Duodenal mucosa (tissue), 2 donors: ENCODE measurements around the gene ZNF367.

ENCODE experiments used
- H3K27ac ChIP-seq: one replicate; pipeline ENCODE4 v1.7.0; 2013; ENCODE audit warnings: low read depth, low read length
- H3K27me3 ChIP-seq, 2 donors: one replicate each; pipeline ENCODE4 v1.7.0; 2013; ENCODE audit warnings: low read length in 2 of 2, control low read depth in 1 of 2; ENCODE audit not compliant: insufficient read depth in 2 of 2, control insufficient read depth in 1 of 2
- H3K36me3 ChIP-seq, 2 donors: one replicate each; pipeline ENCODE4 v1.7.0; 2013; ENCODE audit warnings: low read length in 2 of 2, control low read depth in 1 of 2; ENCODE audit not compliant: insufficient read depth in 2 of 2, control insufficient read depth in 1 of 2
- H3K4me1 ChIP-seq, 2 donors: one replicate each; pipeline ENCODE4 v1.7.0; 2013; ENCODE audit warnings: low read length in 2 of 2, control low read depth in 1 of 2; ENCODE audit not compliant: insufficient read depth in 2 of 2, control insufficient read depth in 1 of 2
- H3K4me3 ChIP-seq, 2 donors: one replicate each; pipeline ENCODE4 v1.7.0; 2013; ENCODE audit warnings: low read length in 2 of 2, low read depth in 1 of 2
- H3K9ac ChIP-seq, 2 donors: one replicate each; pipeline ENCODE4 v1.7.0; 2013; ENCODE audit warnings: low read length in 2 of 2, low read depth in 1 of 2
- H3K9me3 ChIP-seq, 2 donors: one replicate each; pipeline ENCODE4 v1.7.0; 2013; ENCODE audit warnings: low read length in 2 of 2, control low read depth in 1 of 2; ENCODE audit not compliant: control insufficient read depth in 1 of 2

Gene ZNF367

DNA sequence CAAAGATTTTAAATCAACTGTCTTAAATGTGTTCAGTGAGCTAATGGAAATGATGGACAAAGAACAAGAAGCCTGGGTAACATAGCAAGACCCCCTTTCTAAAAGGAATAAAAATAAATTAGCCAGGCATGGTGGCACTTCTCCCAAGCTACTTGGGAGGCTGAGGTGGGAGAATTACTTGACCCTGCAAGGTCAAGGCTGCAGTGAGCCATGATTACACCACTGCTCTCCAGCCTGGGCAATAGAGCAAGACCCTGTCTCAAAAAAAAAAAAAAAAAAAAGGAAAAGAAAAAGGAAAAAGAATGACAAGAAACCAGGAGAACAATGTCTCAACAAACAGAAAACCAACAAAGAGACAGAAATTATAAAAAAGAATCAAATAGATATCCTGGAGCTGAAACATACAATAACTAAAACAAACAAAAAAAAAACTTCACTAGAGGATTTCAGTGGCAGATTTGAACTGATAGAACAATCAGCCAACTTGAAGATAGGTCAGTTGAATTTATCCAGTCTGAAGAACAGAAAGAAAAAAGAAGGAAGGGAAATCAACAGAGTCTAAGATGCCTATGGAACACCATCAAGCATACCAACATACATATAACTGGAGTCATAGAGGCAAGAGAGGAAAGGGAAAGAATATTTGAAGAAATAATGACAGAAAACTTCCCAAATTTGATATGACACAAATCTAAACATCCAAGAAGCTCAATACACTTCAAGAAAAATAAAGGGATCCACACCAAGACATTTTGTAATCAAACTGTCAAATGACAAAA is 17.8 kb downstream of the ZNF367 start:
- Histone ChIP-seq H3K4me1 (no peaks in the 10 kb centered on the region), H3K27me3 (no peaks in the 10 kb centered on the region), H3K4me3 (no peak overlapping the region), H3K9me3 (peaks cover 0 to 3% of the 10 kb centered on the region in 2 donors), H3K36me3 (no peaks in the 10 kb centered on the region), H3K27ac (no peak overlapping the region), H3K9ac (no peak overlapping the region)

DNA sequence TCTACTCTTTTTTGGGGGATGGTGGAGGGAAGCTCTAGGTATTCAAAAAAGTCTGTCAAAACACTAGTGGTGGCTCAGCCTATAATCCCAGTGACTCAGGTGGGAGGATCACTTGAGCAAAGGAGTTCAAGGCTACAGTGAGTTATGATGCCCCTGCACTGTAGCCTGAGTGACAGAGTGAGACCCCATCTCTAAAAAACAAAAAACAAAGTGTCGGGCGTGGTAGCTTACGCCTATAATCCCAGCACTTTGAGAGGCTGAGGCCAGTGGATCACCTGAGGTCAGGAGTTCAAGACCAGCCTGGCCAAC is 18.9 kb downstream of the ZNF367 start:
- Histone ChIP-seq H3K27me3 (no peaks in the 10 kb centered on the region), H3K9me3 (peaks cover 0 to 3% of the 10 kb centered on the region in 2 donors), H3K27ac (no peak overlapping the region), H3K4me3 (no peak overlapping the region), H3K4me1 (no peaks in the 10 kb centered on the region), H3K9ac (no peak overlapping the region), H3K36me3 (no peaks in the 10 kb centered on the region)

DNA sequence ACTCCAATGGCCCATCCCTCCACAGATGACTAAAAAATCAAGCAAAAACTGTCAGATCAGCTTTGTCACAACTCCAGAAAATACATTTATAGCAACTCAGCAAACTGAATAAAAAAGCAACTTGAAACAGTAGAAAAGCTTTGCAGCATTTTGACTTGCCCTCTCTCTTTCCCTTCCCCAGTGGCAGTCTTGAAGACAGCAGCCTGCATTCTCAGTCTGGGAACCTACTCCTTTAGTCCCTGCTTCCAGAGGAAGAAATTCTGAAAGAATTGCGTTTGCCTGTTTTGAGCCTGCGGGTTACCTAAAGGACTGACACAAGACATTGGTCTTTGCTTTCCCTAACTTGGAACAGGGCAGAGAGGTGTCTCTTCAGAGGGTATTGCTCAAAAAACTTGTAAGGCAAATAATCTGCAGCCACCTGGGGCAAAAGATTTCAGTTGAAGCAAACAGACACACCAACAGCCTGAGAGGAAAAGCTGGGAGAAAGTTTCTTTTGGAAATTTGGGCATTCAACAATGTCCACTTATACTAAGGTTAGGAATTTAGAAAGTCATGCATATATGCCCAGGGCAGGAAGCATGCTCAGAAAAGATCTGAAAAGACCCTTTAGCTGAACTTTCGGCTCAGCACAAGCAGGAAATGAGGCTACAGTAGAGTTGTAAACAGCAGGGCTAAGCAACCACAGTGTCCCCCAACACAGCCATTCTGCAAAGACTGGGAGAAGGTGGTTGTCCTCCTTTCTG is 19.4 kb downstream of the ZNF367 start:
- peaks cover 0 to 3% of the 10 kb centered on the region in 2 donors for H3K9me3 ChIP-seq
- H3K4me3 ChIP-seq: no peak overlapping the region
- H3K36me3 ChIP-seq: no peaks in the 10 kb centered on the region
- no peak overlapping the region for H3K27ac ChIP-seq
- no peak overlapping the region for H3K9ac ChIP-seq
- H3K27me3 ChIP-seq: no peaks in the 10 kb centered on the region
- H3K4me1 ChIP-seq: no peaks in the 10 kb centered on the region

DNA sequence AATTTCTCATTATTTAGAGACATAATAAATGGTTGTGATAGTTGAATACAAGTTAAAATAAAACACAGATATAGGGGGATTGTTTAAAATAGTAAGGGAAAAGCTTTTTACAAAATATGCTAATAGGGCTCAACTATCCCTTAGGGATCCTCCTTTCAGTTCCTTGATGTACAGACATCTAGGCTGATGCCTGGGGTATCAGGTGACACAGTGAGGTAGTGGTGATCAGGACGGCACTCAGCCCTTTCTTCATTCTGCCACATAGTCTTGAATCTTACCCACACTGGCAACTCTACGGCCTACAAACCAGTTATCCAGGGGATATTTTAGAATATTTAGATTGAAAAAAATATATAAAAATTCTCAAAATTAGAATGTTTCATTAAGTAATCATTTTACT is 22.2 kb downstream of the ZNF367 start:
- Histone ChIP-seq H3K36me3 (no peaks in the 10 kb centered on the region), H3K27me3 (no peaks in the 10 kb centered on the region), H3K4me3 (no peak overlapping the region), H3K9me3 (peaks cover 0 to 2% of the 10 kb centered on the region in 2 donors), H3K9ac (no peak overlapping the region), H3K4me1 (peaks cover 12 to 15% of the 10 kb centered on the region in 2 donors), H3K27ac (no peak overlapping the region)

DNA sequence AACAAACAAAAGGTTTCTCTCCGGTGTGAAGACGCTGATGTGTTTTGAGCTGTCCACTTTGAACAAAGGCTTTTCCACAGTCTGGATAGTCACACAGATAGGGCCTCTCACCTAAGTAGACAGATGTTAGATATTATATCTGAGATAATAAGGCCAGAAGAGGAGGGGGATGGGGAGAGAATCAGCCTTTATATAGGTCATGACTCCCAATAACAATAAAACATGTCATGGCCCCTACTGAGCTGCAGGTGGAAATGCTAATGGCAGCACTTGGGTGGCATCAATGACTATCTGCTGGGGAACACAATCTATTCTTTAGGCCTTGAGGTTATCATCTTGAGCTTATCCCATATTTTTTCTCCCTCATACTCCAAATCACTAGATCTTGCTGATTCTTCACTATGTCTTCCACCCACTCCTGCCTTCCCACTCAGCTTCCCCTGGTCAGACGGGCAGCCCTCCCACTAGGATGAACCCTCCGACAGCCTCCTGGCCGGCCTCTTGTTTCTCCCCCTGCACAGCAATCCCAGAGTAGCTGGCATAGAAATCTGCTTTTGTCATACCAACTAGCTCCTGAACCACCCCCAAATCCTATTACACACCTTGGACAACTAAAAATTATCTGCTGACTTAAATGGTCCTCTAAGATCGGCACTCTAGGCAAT is 23.2 kb downstream of the ZNF367 start:
- no peak overlapping the region for H3K9ac ChIP-seq
- H3K27me3 ChIP-seq: no peaks in the 10 kb centered on the region
- H3K4me1 ChIP-seq: peaks cover 21 to 25% of the 10 kb centered on the region in 2 donors
- no peak overlapping the region for H3K27ac ChIP-seq
- H3K9me3 ChIP-seq: no peaks in the 10 kb centered on the region
- H3K36me3 ChIP-seq: no peaks in the 10 kb centered on the region
- H3K4me3 ChIP-seq: no peak overlapping the region

DNA sequence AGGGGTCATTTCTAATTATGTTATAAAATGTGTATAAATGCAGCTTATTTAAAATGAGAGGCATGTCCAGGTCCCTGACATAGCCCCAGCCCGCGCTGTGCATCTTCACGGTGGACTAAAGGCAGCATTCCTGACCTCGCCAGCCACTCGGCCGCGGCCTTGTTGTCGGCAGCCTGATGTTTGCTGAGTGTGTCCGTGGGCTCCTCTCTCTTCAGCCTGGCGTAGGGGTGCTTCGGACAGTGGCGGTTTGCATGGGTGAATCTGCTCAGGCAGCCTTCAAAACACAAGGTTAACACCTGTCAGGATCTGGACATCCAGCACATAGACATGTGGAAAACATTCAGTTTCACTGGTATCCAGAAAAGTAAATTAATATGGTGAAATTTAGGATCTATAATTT is 25.9 kb downstream of the ZNF367 start:
- Histone ChIP-seq H3K27me3 (no peaks in the 10 kb centered on the region), H3K9ac (peak overlapping the region in 1 of 2 donors; percentile 47), H3K4me1 (peaks cover 21 to 26% of the 10 kb centered on the region in 2 donors), H3K36me3 (no peaks in the 10 kb centered on the region), H3K27ac (no peak overlapping the region), H3K4me3 (peak overlapping the region in 1 of 2 donors; percentile 25), H3K9me3 (no peaks in the 10 kb centered on the region)

DNA sequence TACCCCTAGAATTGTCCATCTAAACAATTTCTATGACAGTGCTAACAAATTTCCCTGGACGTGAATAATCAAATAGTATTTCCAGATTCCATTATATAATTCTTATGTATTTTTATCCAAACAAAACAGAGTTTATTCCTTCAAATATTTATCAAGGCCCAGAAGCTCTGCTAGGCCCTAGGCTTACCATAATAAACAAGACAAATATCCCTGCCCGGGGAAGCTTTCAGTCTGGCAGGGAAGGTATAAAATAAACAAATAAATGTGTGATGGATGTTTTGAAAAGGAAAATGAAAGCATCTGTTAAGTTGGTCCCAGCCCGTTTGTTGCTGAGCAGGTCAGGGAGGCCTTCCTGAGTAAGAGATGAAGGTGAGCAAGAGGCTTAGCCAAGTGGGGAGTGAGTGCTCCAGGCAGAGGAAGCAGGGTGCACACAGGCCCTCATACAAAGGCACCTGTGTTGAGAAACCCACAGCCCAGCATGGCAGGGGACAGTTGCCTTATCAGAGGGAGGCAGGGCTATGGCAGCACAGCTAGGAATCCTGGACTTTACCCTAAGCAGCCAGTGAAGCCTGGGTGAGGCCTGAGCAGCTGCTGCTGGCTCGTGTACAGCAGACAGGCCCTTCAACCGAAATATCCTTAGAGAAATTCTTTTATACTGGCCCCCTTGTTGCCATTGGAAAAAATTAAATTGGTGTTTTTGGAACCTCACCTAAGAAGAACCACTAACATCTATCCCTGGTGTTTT is 27.0 kb downstream of the ZNF367 start:
- Histone ChIP-seq H3K4me3 (peak overlapping the region; percentile 53 to 60), H3K27ac (peak overlapping the region; percentile 75), H3K36me3 (no peaks in the 10 kb centered on the region), H3K4me1 (peaks cover 21 to 31% of the 10 kb centered on the region in 2 donors), H3K27me3 (no peaks in the 10 kb centered on the region), H3K9me3 (no peaks in the 10 kb centered on the region), H3K9ac (peak overlapping the region; percentile 32 to 47)

DNA sequence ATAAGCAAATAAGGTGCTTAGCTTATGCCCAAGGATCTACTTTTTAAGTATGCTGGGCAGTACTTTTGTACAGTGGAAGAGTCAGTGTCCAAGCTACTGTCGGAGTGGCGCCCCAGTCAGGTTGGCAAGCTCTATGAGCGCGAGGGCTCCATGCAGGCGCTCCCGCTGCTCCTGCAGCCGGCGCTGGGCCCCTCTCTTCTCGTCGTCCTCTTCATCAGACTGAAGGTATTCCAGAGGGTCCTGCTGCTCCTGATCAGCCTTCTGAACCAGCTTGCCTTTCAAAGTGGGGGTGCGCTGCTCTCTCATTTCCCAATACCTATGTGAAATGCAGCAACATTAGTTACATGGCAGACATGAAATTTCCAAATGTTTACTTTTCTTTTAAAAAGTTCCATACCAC is 30.0 kb downstream of the ZNF367 start:
- H3K4me3 ChIP-seq: no peak overlapping the region
- H3K4me1 ChIP-seq: peaks cover 21 to 37% of the 10 kb centered on the region in 2 donors
- no peaks in the 10 kb centered on the region for H3K9me3 ChIP-seq
- no peaks in the 10 kb centered on the region for H3K27me3 ChIP-seq
- no peak overlapping the region for H3K27ac ChIP-seq
- no peaks in the 10 kb centered on the region for H3K36me3 ChIP-seq
- H3K9ac ChIP-seq: no peak overlapping the region

DNA sequence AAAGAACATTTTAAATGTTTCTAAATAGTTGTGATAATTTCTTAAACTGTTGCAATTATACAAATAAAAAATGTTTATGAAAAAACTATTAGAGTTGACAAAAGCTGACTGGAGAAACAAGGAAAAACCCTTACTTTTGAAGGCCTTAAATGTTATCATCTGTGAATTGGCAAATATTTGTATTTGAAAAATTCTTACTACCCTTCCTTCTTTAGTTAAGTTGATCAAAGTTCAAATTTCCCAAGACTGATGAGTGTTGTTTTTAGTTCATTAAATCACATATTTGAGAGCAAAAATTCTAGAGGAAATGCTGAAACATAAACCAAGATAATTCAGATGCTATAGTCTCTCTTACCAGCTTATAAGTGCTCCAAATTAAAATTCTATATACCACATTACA is 32.0 kb downstream of the ZNF367 start:
- Histone ChIP-seq H3K4me3 (no peak overlapping the region), H3K4me1 (peaks cover 28 to 39% of the 10 kb centered on the region in 2 donors), H3K9ac (no peak overlapping the region), H3K27me3 (no peaks in the 10 kb centered on the region), H3K9me3 (no peaks in the 10 kb centered on the region), H3K36me3 (no peaks in the 10 kb centered on the region), H3K27ac (no peak overlapping the region)
